Gastroesophageal sphincter (tissue), 3 donors: ENCODE data around the gene MIER2.

Source experiments
- CTCF ChIP-seq, 4 experiments: fragments of 200-600 bp in 2 of 4; fragments of 450-650 bp in 2 of 4; sonication (generic) in 1 of 4; IDR thresholded peaks; one replicate each; pipeline ENCODE4 v1.5.1; 2017 to 2019; ENCODE audit warnings: antibody characterized with exemption in 4 of 4, mild to moderate bottlenecking in 2 of 4, moderate library complexity in 2 of 4
- EP300 ChIP-seq: sonication (generic); formaldehyde crosslinking; IDR thresholded peaks from one replicate; pipeline ENCODE4 v1.6.1; 2017; ENCODE audit warnings: antibody characterized with exemption, mild to moderate bottlenecking
- POLR2A ChIP-seq, 2 donors: fragments of 450-650 bp; IDR thresholded peaks; one replicate each; pipeline ENCODE4 v1.6.1; 2017; ENCODE audit warnings: antibody characterized with exemption in 2 of 2, mild to moderate bottlenecking in 2 of 2, moderate library complexity in 1 of 2
- POLR2AphosphoS5 ChIP-seq: sonication (generic); formaldehyde crosslinking; IDR thresholded peaks from one replicate; pipeline ENCODE4 v1.6.1; 2017; ENCODE audit warnings: antibody characterized with exemption

- TF ChIP-seq CTCF (IDR thresholded peaks at IDR 0.05): no peak
- TF ChIP-seq POLR2AphosphoS5: no peak
- no peak for TF ChIP-seq EP300
- no peak for TF ChIP-seq POLR2A (IDR thresholded peaks at IDR 0.05)
Measured at GRCh38 chr19:342128-342455, 2.5 kb downstream of the MIER2 start.
